Vagina (tissue), 2 donors: ENCODE measurements around the gene ZBP1. TPM values are rescaled to one million over a fixed set of nuclear protein-coding genes. Genes with fewer than 3 reads are reported as not detected.

Source experiments
- DNase-seq, 2 donors: peaks; one replicate each; pipeline ENCODE4 v3.0.0-alpha.2; 2017; ENCODE audit errors: extremely low spot score in 2 of 2
- H3K27ac ChIP-seq: fragments of 200-600 bp; sonication (generic); one replicate; pipeline ENCODE4 v1.5.1; 2019
- H3K27me3 ChIP-seq: fragments of 200-600 bp; sonication (generic); one replicate; pipeline ENCODE4 v1.5.1; 2019
- H3K36me3 ChIP-seq, 2 donors: fragments of 200-600 bp; sonication (generic); one replicate each; pipeline ENCODE4 v1.5.1; 2017 to 2019
- H3K4me1 ChIP-seq: fragments of 200-600 bp; sonication (generic); one replicate; pipeline ENCODE4 v1.5.1; 2019
- H3K4me3 ChIP-seq, 2 donors: fragments of 200-600 bp; sonication (generic); 1 replicate in 1 of 2; 2 replicates in 1 of 2; pipeline ENCODE4 v1.5.1; 2016 to 2019
- H3K9me3 ChIP-seq: fragments of 200-600 bp; sonication (generic); one replicate; pipeline ENCODE4 v1.5.1; 2019
- CTCF ChIP-seq, 3 experiments: fragments of 450-650 bp in 2 of 3; fragments of 200-600 bp in 1 of 3; sonication (generic) in 1 of 3; IDR thresholded peaks; one replicate each; pipeline ENCODE4 v1.5.1; 2017 to 2019; ENCODE audit warnings: antibody characterized with exemption in 3 of 3, mild to moderate bottlenecking in 2 of 3, moderate library complexity in 2 of 3
- POLR2A ChIP-seq, 2 donors: fragments of 450-650 bp; IDR thresholded peaks; one replicate each; pipeline ENCODE4 v1.6.1; 2017; ENCODE audit warnings: antibody characterized with exemption in 2 of 2, mild to moderate bottlenecking in 2 of 2, moderate library complexity in 2 of 2
- POLR2AphosphoS5 ChIP-seq, 2 donors: sonication (generic); formaldehyde crosslinking; IDR thresholded peaks; one replicate each; pipeline ENCODE4 v1.9.0; 2017; ENCODE audit warnings: antibody characterized with exemption in 2 of 2, mild to moderate bottlenecking in 2 of 2, low read depth in 1 of 2; ENCODE audit not compliant: insufficient read depth in 1 of 2
- intact Hi-C: fragments of 100-400 bp; cut with DNase I; formaldehyde crosslinking; loops from one replicate; pipeline ENCODE4 v1.15.1; 2023
- total RNA-seq: library from RNA; depleted of rRNA; stranded (reverse); fragments of >200 nt; gene quantifications from one replicate; pipeline ENCODE4 v1.2.3, GENCODE V29; 2016

Gene ZBP1
- total RNA-seq, 1 donor from 2014 or later, result 0.74 TPM

- H3K36me3 ChIP-seq, result no peaks in the 10 kb centered on the region
- no peaks in the 10 kb centered on the region for H3K27me3 ChIP-seq
- no peak for TF ChIP-seq POLR2A (IDR thresholded peaks at IDR 0.05)
- H3K4me3 ChIP-seq, result no peak overlapping the region
- no peaks in the 10 kb centered on the region for H3K9me3 ChIP-seq
- DNase-seq, result no peak
- H3K4me1 ChIP-seq, result peaks cover 70% of the 10 kb centered on the region
- H3K27ac ChIP-seq, result peak overlapping the region; percentile 33
- intact Hi-C loops, result no loop called here
Measured at GRCh38 chr20:57666834-57667157, 46.6 kb upstream of the ZBP1 start.

GRCh38 chr20:57666106-57666833 is 46.0 kb upstream of the ZBP1 start:
- H3K4me1 ChIP-seq, result peaks cover 69% of the 10 kb centered on the region
- no peak overlapping the region for H3K4me3 ChIP-seq
- TF ChIP-seq POLR2AphosphoS5 (IDR thresholded peaks at IDR 0.05; ENCODE audit: insufficient read depth in 1 of 2, low read depth in 1 of 2), result no peak
- no peak for TF ChIP-seq CTCF (IDR thresholded peaks at IDR 0.05)
- no peak for TF ChIP-seq POLR2A (IDR thresholded peaks at IDR 0.05)
- no peaks in the 10 kb centered on the region for H3K27me3 ChIP-seq
- no peak overlapping the region for H3K27ac ChIP-seq
- intact Hi-C loops, result no loop called here
- DNase-seq, result no peak
- H3K36me3 ChIP-seq, result no peaks in the 10 kb centered on the region
- H3K9me3 ChIP-seq, result no peaks in the 10 kb centered on the region

- TF ChIP-seq POLR2A (IDR thresholded peaks at IDR 0.05) (no peak), POLR2AphosphoS5 (IDR thresholded peaks at IDR 0.05; ENCODE audit: insufficient read depth in 1 of 2, low read depth in 1 of 2) (no peak), CTCF (IDR thresholded peaks at IDR 0.05) (no peak)
- intact Hi-C loops, result no loop called here
- H3K4me3 ChIP-seq, result no peak overlapping the region
Measured at GRCh38 chr20:57665589-57665971, 45.4 kb upstream of the ZBP1 start.

GRCh38 chr20:57664924-57665588 is 44.8 kb upstream of the ZBP1 start:
- Histone ChIP-seq H3K4me1 (peaks cover 65% of the 10 kb centered on the region), H3K27ac (peak overlapping the region; percentile 54), H3K9me3 (no peaks in the 10 kb centered on the region), H3K36me3 (no peaks in the 10 kb centered on the region), H3K27me3 (no peaks in the 10 kb centered on the region), H3K4me3 (no peak overlapping the region)
- intact Hi-C loops, result no loop called here
- TF ChIP-seq POLR2A (IDR thresholded peaks at IDR 0.05), result no peak
- no peak for TF ChIP-seq POLR2AphosphoS5 (IDR thresholded peaks at IDR 0.05; ENCODE audit: insufficient read depth in 1 of 2, low read depth in 1 of 2)
- no peak for TF ChIP-seq CTCF (IDR thresholded peaks at IDR 0.05)
- DNase-seq, result no peak

More at GRCh38 chr20:57665589-57665971, 45.4 kb upstream of the ZBP1 start:
- H3K9me3 ChIP-seq, result no peaks in the 10 kb centered on the region
- no peak overlapping the region for H3K27ac ChIP-seq
- DNase-seq, result no peak
- no peaks in the 10 kb centered on the region for H3K36me3 ChIP-seq
- H3K27me3 ChIP-seq, result no peaks in the 10 kb centered on the region
- peaks cover 69% of the 10 kb centered on the region for H3K4me1 ChIP-seq

GRCh38 chr20:57664476-57664875 is 44.2 kb upstream of the ZBP1 start:
- Histone ChIP-seq H3K36me3 (no peaks in the 10 kb centered on the region), H3K9me3 (no peaks in the 10 kb centered on the region), H3K27me3 (no peaks in the 10 kb centered on the region), H3K4me1 (peaks cover 67% of the 10 kb centered on the region), H3K4me3 (no peak overlapping the region), H3K27ac (peak overlapping the region; percentile 54)
- intact Hi-C loops, result no loop called here
- no peak for DNase-seq
- TF ChIP-seq CTCF (IDR thresholded peaks at IDR 0.05) (no peak), POLR2A (IDR thresholded peaks at IDR 0.05) (no peak), POLR2AphosphoS5 (IDR thresholded peaks at IDR 0.05; ENCODE audit: insufficient read depth in 1 of 2, low read depth in 1 of 2) (no peak)
